HG02623 (cell line): ENCODE data around the gene DTX3.
"Not testable (repeated sequence)": the region's sequence is repeated elsewhere in the genome, so short reads cannot be mapped to it uniquely, and the experiment has no call there.

ENCODE experiments used
- ATAC-seq: cut with Tn5 transposase; IDR thresholded peaks from one replicate; pipeline ENCODE4 v1.9.1; 2021; ENCODE audit warnings: moderate library complexity; ENCODE audit not compliant: unreplicated experiment

The DTX3 gene

DNA sequence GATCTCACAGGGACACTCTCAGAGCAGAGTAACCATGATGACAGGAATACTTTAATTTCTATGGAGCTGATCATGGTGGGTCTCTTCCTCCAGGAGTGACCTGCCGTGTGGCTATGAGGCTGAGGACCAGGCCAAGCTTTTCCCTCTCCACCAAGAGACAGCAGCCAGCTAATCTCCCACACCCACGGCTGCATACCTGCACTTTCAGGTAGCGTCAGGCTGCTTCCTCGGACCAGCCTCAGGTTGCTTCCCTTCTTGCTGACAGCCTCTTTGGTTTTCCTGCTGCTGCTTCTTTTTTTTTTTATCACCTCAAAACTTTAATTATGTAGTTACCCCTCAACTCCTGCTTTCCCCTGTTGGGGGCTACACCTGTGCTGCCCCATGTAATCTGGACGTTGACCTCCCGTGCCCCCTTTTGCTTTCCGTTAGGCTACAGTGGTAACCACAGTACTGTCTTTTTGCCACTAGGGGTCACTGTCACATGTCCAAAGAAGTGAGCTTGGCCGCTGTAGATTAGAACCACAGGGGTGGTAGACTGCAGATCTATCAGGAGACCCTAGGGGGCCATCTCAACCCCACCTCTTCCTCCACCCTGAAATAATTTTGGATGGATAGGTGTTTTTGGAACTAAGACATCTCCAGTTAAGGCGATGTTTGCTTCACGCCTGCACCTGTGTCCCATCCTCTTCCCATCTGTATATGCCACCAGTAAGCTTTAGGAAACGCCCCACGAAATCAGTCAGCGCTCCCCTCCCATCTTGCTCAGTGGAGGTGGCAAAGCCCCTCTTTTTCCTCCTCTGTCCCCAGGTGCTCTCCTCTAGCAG is 21.4 kb upstream of the DTX3 start:
- ATAC-seq: peak; percentile 90

DNA sequence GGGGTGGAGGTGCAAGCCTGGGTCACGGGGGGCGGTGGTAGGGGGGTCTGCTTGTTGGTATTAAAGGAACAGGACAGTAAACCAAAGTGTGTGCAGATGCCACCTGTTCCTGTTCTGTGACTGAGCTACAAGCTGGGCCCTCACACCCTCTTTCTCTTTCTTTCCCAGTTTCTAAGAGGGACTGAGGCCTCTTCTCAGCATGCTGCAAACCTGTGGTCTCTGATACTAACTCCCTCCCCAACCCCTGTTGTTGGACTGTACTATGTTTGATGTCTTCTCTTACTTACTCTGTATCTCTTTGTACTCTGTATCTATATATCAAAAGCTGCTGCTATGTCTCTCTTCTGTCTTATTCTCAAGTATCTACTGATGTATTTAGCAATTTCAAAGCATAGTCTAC is 20.6 kb upstream of the DTX3 start:
- ATAC-seq: no peak

DNA sequence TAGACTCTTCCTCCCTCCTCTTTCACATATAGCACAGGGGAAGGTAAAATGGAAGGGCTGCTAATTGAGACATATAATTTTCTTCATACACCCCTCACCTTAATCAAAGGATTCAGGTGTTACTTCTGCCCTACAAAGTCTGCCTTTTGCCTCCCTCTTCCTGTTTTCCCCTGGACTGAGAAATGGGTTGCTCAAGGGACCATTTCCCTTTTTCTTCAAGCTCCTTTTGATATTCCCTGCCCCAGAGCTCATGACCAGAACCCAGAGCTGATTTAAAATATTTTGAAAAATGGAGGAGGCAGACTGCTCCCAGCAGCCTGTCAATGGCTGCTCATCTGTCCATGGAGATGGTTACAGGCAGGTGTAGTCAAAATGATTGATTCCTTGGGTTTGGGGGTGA is 19.9 kb upstream of the DTX3 start:
- no peak for ATAC-seq

DNA sequence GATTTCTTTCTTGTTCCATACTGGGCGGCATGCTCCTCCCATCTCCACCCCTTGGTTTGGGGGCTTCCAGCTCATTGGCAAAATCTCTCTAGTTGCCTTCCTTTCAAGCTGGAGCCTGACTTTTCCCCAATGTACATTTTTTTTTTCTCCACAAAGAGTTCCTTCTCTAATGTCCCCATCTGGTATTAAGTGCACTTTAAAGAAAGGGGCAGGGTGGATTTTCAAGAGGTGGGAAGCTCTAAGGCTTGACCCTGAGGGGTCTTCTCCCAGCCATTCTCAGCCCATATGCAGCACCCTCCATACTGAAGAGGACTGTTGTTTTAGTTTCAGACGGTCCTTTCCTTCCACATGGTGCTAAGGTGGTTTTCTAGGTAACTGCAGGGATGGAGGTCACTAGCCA is 19.5 kb upstream of the DTX3 start:
- no peak for ATAC-seq

DNA sequence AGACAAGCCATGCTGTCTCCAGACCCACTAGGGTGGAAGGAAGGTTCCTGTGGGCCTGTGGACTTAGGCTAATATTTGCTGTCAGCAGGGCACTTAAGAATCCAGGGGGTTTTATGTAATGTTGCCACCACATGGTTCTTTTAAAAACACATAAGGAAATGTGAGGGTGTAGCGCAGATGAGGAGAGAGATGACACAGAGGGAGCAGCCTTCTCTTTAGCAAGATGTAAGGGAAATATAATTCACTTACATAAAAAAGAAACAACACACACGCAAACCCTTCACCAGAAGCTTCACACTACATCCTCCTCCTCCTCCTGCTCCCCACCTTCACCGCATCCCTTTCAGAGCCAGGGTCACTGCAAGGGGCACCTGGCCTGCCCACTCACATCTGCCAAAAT is 18.5 kb upstream of the DTX3 start:
- ATAC-seq: no peak

DNA sequence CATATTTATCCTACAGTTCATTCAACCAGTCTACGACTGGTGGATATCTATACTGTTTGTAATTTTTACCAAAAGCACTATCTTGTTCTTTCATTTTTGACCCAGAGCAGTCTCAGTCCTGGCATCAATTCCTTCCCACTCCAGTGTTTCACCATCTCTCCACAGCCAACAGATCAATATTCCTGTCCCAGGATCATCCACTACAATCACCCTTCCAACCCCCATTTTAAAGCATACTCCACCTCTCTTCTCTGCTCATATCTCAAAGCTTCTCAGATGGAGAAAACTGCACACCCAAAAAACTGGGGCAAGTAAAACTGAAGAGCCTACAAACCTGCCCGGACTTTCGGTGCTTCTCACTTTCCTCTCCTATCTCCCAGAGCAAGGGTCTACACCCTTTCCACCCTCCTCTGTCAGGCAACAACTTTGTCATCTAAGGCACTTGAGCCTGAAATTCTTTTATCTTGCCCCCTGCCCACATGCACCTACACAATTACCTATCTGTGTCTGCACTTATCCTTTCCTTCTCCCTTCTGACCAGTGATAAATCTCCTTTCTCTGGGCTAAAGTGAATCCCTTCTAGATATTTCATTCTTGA is 17.7 kb upstream of the DTX3 start:
- no peak for ATAC-seq

DNA sequence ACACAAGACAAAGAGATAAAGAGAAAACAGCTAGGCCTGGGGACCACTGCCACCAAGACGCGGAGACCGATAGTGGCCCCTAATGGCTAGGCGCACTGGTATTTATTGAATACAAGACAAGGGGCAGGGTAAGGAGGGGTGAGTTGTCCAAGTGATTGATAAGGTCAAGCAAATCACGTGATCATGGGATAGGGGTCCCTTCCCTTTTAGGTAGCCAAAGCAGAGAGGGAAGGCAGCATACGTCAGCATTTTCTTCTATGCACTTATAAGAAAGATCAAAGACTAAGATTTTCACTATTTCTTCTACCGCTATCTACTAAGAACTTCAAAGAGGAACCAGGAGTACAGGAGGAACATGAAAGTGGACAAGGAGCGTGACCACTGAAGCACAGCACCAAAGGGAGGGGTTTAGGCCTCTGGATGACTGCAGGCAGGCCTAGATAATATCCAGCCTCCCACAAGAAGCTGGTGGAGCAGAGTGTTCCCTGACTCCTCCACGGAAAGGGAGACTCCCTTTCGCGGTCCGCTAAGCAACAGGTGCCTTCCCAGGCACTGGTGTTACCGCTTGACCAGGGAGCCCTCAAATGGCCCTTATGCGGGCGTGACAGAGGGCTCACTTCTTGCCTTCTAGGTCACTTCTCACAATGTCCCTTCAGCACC is 15.5 kb upstream of the DTX3 start:
- ATAC-seq: not testable (repeated sequence)

DNA sequence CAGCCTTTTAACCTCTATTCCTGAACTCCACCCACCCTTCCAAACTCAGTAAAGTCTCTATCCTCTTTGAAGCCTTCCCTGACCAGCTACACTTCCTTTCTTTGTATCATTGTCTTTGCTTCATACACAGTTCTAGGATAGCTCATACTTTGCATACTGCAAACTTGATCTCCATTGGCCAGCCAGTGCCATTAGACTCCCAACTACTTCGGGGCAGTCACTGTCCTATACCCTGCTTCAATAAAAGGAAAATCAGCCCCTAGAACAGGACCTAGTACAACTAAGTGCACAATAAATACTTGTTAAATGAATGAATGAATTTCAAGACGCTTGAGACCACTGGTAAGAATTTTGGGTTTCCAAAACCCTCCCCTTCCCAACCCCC is 14.2 kb upstream of the DTX3 start:
- ATAC-seq: no peak

DNA sequence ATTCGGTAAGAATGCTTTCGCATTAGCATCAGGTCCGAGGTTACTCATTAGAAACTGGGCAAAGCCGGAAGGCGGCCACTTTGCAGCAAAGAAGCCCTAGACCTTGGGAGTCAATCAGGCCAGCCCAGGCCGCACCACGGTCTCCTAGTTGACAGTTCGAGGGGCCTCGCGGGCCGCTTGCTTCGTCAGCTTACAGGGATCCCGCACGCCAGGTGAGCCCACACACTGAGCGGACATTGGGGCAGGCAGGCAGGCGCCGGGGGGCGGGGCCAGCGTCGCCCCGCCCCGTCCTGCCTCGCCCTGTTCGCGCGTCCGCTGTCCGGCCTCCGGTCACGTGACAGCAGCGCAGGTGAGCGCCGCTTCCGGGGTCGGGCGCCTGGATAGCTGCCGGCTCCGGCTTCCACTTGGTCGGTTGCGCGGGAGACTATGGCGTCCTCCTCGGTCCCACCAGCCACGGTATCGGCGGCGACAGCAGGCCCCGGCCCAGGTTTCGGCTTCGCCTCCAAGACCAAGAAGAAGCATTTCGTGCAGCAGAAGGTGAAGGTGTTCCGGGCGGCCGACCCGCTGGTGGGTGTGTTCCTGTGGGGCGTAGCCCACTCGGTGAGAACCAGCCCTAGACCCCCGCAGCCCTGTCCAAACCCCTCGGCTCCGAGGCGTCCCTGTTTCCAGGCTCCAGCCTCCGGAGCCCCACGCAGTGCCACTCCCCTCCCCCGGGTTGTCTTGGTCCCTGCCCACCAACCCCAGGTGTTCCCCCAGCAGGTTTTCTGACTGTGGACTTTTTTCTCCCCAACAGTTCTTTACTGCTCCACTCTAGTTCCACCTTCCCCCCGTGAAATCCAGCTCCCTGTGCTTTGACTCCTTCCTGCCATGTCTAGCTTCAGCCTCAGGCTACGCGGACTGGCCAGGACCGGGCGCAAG is 13.5 kb upstream of the DTX3 start, which contains the start of gene PIP4K2C:
PIP4K2C (plus strand) TSS at position 329 of the 918 bp plus-strand sequence; CDS start at position 427, 98 bp downstream.
- ATAC-seq: peak; percentile 94

DNA sequence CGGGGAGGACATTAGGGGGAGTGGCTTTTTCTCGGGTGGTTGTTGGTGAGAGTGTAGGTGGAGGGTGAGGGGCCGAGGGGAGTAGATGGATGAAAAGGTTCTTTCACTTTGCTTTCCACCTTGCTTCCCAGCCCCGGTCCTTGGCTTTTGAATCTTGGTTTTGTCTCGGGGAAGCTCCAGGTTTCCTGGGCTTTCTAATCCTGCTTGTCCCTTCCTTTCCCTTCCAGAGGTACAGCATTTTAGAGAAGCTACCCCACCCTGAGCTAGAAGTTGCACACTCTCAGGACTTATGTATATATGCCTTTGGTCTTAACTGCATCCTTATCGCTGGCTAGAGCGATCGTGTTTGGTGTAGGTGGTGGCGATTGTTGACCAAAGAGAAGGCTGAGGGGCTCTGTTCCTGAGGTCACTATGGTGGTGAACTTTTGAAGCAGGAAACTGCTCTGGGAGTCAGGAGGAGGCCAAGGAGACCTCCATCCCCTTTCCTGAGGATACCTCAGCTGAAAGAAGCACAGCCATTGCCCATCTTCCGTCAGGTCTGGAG is 12.8 kb upstream of the DTX3 start:
- no peak for ATAC-seq

DNA sequence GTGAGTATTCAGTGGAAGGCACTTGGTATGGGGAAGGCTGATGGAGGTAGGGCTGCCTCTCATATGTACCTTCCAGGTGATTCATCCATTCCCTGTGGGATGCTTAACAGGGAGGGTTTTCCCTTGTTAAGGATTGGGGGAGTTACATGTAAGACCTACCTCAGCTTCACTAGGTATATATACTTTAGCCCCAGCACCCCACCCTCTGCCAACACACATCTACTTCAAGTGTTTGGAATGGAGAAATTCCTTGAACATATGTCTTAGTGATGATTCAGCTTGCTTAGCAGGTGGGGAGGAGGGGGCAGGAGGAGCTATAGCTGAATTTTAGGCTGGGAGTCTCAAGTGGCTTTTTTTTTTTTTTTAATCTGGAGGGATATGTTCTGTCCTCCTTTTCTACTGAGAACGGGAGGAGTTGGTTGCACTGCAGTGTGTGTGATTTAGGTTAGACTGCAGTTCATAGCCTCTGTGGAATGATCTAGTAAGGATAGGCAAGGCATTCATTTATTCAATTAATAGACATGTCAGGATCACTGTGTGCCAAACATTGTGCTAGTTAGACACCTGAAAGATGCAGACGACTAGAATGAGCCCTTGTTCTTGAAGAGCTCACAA is 12.0 kb upstream of the DTX3 start:
- no peak for ATAC-seq

DNA sequence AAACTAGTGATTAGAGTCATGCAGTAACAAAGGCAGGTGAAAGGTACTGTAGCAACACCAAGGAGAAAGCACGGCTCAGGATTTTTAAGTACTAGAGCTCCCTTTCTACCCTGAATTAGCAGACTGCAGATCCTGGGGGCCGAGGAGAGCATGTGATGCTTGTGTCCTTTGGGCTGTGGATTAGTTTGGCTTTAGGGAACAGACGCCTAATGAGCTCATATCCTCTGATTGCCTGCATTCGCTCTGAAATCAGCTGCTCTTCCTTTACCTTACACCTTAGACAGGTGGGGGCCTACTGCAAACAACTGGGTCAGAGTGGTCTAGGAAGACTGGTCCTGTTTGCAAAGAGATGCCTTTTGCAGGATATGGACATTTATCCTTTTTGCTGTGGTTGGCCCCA is 11.4 kb upstream of the DTX3 start:
- no peak for ATAC-seq

DNA sequence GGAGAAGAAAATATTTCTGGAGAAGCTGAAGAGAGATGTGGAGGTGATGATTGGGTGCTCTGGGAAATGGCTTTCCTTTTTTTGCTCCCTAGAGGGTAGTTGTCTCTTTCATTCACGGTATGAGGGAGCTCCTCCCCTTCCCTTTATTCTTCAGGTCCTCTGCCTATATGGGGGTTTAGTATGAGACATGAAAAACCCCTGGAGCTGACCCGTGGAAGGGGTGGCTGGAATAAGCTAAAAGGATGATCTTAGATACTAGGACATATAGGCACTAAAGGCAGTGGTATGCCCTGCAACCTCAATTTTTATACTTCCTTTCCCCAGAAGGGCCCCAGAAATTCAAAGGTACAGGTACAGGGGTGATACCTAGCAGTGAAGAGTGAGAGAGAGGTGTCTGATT is 4.2 kb upstream of the DTX3 start:
- ATAC-seq: no peak

DNA sequence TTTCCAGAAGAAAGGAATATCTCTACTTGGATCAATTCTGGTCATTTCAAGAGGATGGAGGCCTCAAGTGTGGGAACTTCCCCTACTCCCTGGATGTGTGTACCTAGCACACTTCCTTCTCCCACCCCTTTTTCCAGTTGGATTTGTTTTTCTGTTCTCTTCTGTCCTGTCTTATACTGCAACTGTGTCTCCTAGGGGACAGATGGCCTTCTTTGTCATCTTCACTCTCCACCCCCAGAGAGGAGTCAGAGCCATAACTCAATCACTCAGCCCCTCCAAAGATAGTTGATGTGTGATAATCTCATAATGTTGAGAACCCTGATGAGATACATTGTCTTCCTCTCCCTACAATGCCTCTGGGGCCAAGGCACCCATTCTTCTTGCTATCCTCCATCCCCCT is 2.1 kb upstream of the DTX3 start:
- ATAC-seq: no peak

DNA sequence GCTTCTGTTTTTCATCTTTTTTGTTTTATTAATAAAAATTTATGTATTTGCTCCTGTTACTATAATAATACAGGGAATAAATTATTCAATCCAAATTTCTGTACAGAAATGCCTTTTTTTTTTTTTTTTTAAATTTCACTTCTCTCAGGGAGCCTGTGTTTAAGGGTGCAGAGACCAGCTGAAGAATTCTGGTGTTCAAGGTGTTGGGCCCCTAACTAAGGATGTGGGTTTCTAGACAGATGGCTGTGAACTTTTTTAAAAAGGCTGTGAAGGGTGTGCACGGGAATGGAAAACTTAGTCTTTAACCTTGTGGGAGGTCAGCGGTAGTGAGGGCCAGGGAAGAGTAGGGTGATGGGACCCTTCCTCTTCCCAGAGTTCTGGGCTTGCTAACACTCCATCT is 1.3 kb upstream of the DTX3 start:
- no peak for ATAC-seq

DNA sequence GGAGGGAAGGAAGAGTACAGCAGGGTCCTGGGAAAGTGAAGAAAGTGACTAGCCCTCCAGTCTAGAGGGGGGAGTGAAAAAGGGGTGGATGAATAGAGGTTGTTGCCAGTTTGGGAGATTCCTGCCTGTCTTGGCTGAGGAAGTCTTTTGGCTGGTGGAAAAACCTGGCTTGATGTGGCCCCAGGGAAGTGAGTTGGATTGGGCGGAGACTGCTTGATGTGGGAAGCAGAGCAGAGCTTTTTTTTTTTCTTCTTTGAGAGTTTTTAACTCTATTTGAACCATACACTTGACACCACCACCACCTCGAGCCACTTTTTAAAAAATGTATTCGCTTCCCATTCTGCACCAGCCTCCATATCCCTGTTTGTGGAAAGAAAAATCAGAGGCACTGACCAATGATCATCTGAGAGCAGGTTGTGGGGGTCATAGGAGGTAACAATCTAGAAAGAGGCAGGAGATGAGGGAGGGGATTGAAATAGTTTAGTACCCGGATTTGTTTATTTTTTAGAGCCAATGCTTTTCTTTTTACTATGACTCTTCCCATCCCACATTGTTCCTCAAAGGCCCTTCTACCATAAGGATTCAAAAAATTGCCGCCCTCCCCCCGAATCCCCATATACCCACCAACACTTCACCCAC is 690 bp upstream of the DTX3 start:
- no peak for ATAC-seq

DNA sequence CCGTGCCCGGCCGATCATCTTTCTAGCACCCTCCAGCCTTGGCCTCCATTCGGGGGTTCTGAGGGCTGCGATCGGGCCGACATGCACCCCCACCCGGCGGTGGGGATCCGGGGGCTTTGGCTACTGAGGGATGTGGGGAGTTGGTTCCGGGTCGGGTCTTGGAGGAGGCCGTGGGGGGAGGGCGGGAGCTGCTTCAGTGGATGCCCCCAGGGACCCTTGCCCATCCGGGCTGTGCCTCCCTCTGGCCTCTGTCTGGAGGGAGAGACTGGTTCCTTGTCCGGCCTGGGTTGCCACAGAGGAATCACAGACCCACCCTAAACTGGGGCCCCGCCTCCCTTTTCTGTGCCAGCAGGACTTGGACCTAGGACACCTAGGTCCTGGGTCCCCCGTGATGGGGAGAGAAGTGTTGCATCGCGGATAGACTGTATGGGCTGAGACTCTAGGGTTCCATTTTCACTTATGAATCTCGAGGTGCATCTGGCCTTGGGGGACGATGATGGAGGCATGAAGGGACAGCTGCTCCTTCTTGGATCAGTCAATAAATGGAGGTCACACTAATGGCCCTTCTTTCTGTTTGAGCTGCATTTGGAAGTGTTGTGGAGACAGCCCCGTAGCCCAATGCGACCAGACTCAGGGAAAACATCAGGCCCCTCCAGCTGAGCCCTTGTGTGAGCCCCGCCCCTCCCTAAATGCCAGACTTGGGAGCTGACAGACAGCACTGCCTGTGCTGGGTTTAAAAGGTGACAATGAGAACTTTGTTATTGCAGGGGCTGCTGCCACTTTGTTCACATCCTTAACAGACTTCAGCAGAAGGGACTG is 577 bp downstream of the DTX3 start:
- ATAC-seq: no peak

DNA sequence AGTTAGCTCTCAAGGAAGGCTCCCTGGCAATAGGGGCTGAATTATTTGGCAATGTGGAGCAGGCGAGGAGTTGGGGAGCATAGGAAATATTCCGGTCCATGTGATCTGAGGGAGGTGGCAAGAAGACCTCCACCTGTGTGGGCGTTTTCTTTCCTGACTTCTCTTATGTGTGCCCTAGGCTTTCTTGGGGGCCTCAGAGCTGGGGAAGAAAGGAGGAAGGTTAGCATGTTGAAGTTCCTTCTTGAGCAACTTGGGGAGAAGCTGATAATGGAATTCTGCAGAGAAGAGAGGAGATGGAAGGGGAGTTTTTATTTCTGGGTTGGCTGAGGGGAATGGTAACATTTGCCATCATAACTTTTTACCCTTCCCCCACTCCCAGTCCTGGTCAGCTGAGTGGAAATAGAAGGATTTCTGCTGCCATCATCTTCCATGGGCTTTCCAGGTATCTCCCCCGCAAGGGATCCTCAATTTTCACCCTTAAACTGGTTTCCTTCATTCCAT is 1.2 kb downstream of the DTX3 start:
- no peak for ATAC-seq

DNA sequence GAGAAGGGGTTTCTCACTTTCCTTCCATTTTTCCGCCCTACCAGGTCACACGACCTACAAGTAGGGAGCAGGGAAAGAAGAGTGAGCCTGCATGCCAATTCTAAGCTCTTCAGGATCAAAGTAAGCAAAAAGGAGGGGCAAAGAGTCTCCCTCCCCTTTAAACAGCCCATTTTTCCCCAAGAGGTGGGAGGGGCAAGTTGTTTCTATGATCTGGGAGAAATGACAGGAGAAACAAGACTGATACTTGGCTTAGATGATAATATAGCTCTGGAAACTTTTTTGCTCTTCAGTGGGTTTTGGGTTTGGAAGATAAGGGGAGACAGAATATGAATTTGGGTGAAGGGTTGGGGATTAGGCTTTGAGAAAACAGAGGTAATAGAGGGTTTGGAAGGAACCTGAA is 1.8 kb downstream of the DTX3 start:
- no peak for ATAC-seq
